Left lung (tissue), 10 donors: Measurements from ENCODE around the gene BRK1. TPM values are rescaled to one million over a fixed set of nuclear protein-coding genes. Genes with fewer than 3 reads are reported as not detected.

Experiments
- ATAC-seq: fragments of 200-7000 bp; cut with Tn5 transposase; one replicate; pipeline ENCODE4 v1.9.1; 2020; ENCODE audit warnings: moderate library complexity
- DNase-seq, 4 donors: peaks; one replicate each; pipeline ENCODE4 v3.0.0-alpha.2; 2013 to 2020
- H3K27ac ChIP-seq, 2 donors: fragments of 200-600 bp; sonication (generic) in 1 of 2; one replicate each; pipeline versions ENCODE4 v1.5.0 to v1.8.0; 2020 to 2021
- H3K27me3 ChIP-seq, 2 donors: fragments of 200-600 bp; sonication (generic) in 1 of 2; one replicate each; pipeline versions ENCODE4 v1.5.0 to v1.8.0; 2020 to 2021
- H3K36me3 ChIP-seq, 2 donors: fragments of 200-600 bp; sonication (generic) in 1 of 2; one replicate each; pipeline versions ENCODE4 v1.5.0 to v1.8.0; 2020 to 2021
- H3K4me1 ChIP-seq, 2 donors: fragments of 200-600 bp; one replicate each; pipeline ENCODE4 v1.8.0; 2021
- H3K4me3 ChIP-seq, 2 donors: fragments of 200-600 bp; sonication (generic) in 1 of 2; one replicate each; pipeline versions ENCODE4 v1.5.0 to v1.8.0; 2020 to 2021; ENCODE audit warnings: mild to moderate bottlenecking in 1 of 2
- H3K9me3 ChIP-seq, 2 donors: fragments of 200-600 bp; sonication (generic) in 1 of 2; one replicate each; pipeline versions ENCODE4 v1.5.0 to v1.8.0; 2020 to 2021
- intact Hi-C, 2 donors: fragments of 100-400 bp; cut with DNase I; formaldehyde crosslinking; loops; one replicate each; pipeline versions ENCODE4 v1.11.2 to v1.14.2; 2022
- polyA plus RNA-seq, 6 donors: library from polyadenylated mRNA; unstranded; fragments of 120-200 nt; gene quantifications; one replicate each; pipeline ENCODE4 v1.2.1, GENCODE V29; 2013; ENCODE audit not compliant: insufficient read length in 6 of 6
- total RNA-seq, 2 donors: library from RNA; stranded (reverse); fragmentation: NEBNext Ultra II Directional; extraction: Animal tissue kit (Norgen Biotek cat#: 25700); gene quantifications; one replicate each; pipeline ENCODE4 v1.2.1, GENCODE V29; 2021
- TF ChIP-seq, protein P1 (sequence below), 2 donors: fragments of 200-600 bp; sonication (generic) in 1 of 2; IDR thresholded peaks; one replicate each; pipeline versions ENCODE4 v1.5.0 to v1.8.0; 2021; ENCODE audit warnings: antibody characterized with exemption in 2 of 2
- donor health status: DM: no; HTN: yes; CAD: no.
- donor health status: DM: no; HTN: no; CAD: no.

BRK1 gene
- total and polyA plus RNA-seq, 8 donors, result 114 to 210 (median 184) TPM

DNA sequence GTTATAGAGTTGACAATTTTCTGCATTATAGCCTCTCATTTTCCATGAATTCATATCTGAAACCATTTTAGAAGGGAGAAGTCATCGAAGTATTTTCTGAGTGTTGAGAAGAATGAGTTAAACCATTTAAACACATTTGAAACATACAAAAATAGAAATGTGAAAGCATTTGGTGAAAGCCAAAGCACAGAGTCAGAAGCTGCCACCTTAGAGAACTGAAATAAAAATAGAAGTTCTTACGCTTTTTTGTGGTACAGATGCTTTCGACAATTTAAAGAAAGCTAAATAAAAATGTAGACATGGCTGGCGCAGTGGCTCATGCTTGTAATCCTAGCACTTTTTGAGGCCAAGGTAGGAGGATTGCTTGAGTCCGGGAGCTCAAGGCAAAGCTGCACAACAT lies 16.4 kb upstream of the BRK1 start:
- no peaks in the 10 kb centered on the region for H3K4me1 ChIP-seq
- H3K36me3 ChIP-seq, result no peaks in the 10 kb centered on the region
- DNase-seq (no peak), ATAC-seq (no peak)
- TF ChIP-seq, protein P1, sequence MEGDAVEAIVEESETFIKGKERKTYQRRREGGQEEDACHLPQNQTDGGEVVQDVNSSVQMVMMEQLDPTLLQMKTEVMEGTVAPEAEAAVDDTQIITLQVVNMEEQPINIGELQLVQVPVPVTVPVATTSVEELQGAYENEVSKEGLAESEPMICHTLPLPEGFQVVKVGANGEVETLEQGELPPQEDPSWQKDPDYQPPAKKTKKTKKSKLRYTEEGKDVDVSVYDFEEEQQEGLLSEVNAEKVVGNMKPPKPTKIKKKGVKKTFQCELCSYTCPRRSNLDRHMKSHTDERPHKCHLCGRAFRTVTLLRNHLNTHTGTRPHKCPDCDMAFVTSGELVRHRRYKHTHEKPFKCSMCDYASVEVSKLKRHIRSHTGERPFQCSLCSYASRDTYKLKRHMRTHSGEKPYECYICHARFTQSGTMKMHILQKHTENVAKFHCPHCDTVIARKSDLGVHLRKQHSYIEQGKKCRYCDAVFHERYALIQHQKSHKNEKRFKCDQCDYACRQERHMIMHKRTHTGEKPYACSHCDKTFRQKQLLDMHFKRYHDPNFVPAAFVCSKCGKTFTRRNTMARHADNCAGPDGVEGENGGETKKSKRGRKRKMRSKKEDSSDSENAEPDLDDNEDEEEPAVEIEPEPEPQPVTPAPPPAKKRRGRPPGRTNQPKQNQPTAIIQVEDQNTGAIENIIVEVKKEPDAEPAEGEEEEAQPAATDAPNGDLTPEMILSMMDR (IDR thresholded peaks at IDR 0.05), result no peak
- no peaks in the 10 kb centered on the region for H3K27me3 ChIP-seq
- intact Hi-C loops, result no loop called here
- H3K4me3 ChIP-seq, result no peak overlapping the region
- H3K9me3 ChIP-seq, result no peaks in the 10 kb centered on the region
- H3K27ac ChIP-seq, result no peak overlapping the region

DNA sequence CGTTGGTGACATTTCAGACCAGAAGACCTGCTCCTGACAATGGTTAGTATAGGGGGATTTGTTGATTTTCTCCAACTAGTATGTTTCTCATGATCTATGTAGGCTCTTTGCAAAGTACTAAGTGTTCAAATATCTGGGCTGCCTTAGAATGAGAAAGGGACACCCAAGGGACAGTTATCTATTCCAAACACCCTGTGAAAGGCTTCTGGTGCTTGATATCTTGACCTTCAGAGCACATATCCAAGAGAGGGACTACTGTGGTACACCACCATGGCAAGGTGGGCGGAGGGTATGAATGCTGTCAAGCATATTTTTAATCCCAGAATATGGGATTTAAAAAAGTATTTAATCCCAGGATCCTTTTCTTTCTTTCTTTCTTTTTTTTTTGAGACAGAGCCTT lies 8.6 kb upstream of the BRK1 start:
- H3K27ac ChIP-seq, result no peak overlapping the region
- H3K9me3 ChIP-seq, result no peaks in the 10 kb centered on the region
- DNase-seq (no peak), ATAC-seq (no peak)
- no peaks in the 10 kb centered on the region for H3K36me3 ChIP-seq
- no peaks in the 10 kb centered on the region for H3K4me1 ChIP-seq
- intact Hi-C loops, result no loop called here
- no peak overlapping the region for H3K4me3 ChIP-seq
- peaks cover 0 to 6% of the 10 kb centered on the region in 2 donors for H3K27me3 ChIP-seq
- TF ChIP-seq, protein P1 (IDR thresholded peaks at IDR 0.05), result no peak

DNA sequence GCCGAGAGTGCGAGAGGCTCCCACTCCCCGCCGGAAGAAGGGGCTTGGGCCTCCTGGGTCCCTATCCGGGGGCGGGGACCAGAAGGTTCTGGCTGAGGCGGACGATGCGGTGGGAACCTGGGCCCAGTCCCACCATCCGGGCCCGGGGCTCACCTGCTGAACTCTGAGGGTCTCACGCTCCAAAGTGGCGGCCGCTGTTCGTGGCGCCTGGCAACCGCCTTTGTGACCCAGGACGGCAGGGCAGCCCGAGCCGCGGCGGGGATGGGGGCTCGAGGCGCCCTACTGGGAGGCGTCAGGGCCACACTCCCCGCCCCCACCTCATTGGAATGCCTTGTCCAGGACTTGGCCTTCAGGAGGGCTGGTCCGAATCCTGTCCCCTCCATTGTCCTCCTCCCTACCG lies 7.4 kb upstream of the BRK1 start, which contains the start of gene FANCD2OS:
Gene FANCD2OS (minus strand): TSS at position 165 of the 400 bp plus-strand sequence. CDS start 3,481 bp downstream, outside the sequence.
- intact Hi-C loops, result no loop called here
- Histone ChIP-seq H3K9me3 (no peaks in the 10 kb centered on the region), H3K4me1 (no peaks in the 10 kb centered on the region), H3K36me3 (no peaks in the 10 kb centered on the region), H3K4me3 (no peak within 1 kb of the TSS), H3K27ac (no peak within 1 kb of the TSS), H3K27me3 (peaks cover 0 to 6% of the 10 kb centered on the region in 2 donors)
- TF ChIP-seq, protein P1 (IDR thresholded peaks at IDR 0.05), result no peak
- DNase-seq, result no peak
- no peak for ATAC-seq

DNA sequence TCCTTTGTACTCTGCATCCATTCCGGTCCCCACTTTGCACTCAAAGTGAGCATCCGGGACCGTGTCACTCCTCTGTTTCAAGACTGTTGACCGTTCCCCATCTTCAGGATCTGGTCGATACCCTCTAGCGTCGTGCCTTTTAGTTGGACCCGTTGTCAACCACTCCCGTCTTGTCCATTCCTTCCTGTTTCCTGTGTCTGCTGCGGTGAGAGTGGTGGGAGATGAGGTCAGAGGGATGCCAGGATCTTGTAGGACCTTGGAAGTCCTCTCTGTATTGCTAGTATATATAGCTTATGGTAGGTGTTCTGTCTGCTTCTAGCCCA lies 624 bp downstream of the BRK1 start:
- Histone ChIP-seq H3K4me3 (peak overlapping the region; percentile 93 to 97), H3K4me1 (peaks cover 4 to 36% of the 10 kb centered on the region in 2 donors), H3K27me3 (no peaks in the 10 kb centered on the region), H3K36me3 (peaks cover 0 to 6% of the 10 kb centered on the region in 2 donors), H3K27ac (peak overlapping the region; percentile 66 to 82), H3K9me3 (no peaks in the 10 kb centered on the region)
- intact Hi-C loops, result no loop called here
- ATAC-seq (peak; percentile 18), DNase-seq (no peak)
- TF ChIP-seq, protein P1 (IDR thresholded peaks at IDR 0.05), result no peak

DNA sequence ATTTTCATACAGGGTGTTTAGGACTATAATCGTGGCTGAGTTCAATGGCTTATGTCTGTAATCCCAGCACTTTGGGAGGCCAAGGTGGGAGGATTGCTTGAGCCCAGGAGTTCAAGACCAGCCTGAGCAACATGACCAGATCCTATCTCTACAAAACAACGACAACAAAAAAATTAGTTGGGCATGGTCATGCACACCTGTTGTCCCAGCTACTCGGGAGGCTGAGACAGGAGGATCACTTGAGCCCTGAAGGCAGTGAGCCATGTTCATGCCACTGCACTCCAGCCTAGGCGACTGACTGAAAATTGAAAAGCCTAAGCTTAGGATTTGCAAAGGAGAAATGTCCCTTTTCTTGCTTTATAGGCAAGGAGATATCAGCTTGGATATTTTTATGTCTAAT lies 1.5 kb downstream of the BRK1 start:
- H3K4me3 ChIP-seq, result peak overlapping the region in 1 of 2 donors; percentile 93
- DNase-seq (no peak), ATAC-seq (no peak)
- no peak overlapping the region for H3K27ac ChIP-seq
- H3K27me3 ChIP-seq, result no peaks in the 10 kb centered on the region
- intact Hi-C loops, result no loop called here
- TF ChIP-seq, protein P1 (IDR thresholded peaks at IDR 0.05), result no peak
- peaks cover 0 to 14% of the 10 kb centered on the region in 2 donors for H3K36me3 ChIP-seq
- H3K4me1 ChIP-seq, result peaks cover 4 to 36% of the 10 kb centered on the region in 2 donors
- H3K9me3 ChIP-seq, result no peaks in the 10 kb centered on the region
